Measurements from ENCODE around the gene SHTN1. TPM values are rescaled to one million over a fixed set of nuclear protein-coding genes. Genes with fewer than 3 reads are reported as not detected.

SHTN1 gene
- total and polyA plus RNA-seq, 8 donors = 7.4 to 49.1 (median 15.7) TPM

- peak in 1 of 2 donors; percentile 89 for DNase-seq
- Histone ChIP-seq H3K36me3 (peaks cover 0 to 10% (median 0%) of the 10 kb centered on the region in 4 donors), H3K4me1 (peaks cover 0 to 28% (median 2%) of the 10 kb centered on the region in 4 donors), H3K27ac (no peak overlapping the region), H3K27me3 (no peaks in the 10 kb centered on the region), H3K4me3 (no peak overlapping the region), H3K9me3 (no peaks in the 10 kb centered on the region)
- WGBS, 5 donors = 33 to 67% (median 46%) methylated on average over 7 of the region's 7 CpGs
- TF ChIP-seq POLR2A (IDR thresholded peaks at IDR 0.05) (no peak), EP300 (IDR thresholded peaks at IDR 0.05) (no peak)
- intact Hi-C loops (cut with DNase I; ENCODE audit: low total_unique reads) = no loop called here
Measured at GRCh38 chr10:116891208-116891607, 113.8 kb downstream of the SHTN1 start.

DNA sequence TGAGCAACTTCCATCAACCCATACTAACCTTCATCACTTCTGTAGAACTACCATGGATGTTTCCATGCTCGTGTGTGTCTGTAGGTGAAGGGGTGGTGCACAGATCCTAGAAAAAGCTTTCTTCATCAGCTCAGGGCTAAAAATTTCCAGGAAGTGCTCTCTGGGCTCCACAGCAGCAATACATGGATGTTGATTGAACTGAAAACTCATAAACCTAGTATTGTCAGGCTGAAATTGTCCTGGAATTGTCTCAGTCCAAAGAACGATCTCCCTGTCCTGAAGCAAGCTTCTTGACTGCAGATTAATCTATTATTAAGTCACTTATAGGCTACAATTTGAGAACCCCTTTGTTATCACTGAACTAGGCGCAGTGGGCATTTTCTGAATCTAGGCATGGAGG is 115.9 kb downstream of the SHTN1 start:
- DNase-seq = no peak
- peaks cover 0 to 10% (median under 1%) of the 10 kb centered on the region in 4 donors for H3K36me3 ChIP-seq
- no peaks in the 10 kb centered on the region for H3K27me3 ChIP-seq
- H3K4me3 ChIP-seq = no peak overlapping the region
- intact Hi-C loops (cut with DNase I; ENCODE audit: low total_unique reads) = no loop called here
- 64 to 94% (median 90%) methylated on average over 3 of the region's 3 CpGs for WGBS, 5 donors
- no peaks in the 10 kb centered on the region for H3K9me3 ChIP-seq
- TF ChIP-seq POLR2A (IDR thresholded peaks at IDR 0.05) = no peak
- no peak for TF ChIP-seq EP300 (IDR thresholded peaks at IDR 0.05)
- TF ChIP-seq, protein P1, sequence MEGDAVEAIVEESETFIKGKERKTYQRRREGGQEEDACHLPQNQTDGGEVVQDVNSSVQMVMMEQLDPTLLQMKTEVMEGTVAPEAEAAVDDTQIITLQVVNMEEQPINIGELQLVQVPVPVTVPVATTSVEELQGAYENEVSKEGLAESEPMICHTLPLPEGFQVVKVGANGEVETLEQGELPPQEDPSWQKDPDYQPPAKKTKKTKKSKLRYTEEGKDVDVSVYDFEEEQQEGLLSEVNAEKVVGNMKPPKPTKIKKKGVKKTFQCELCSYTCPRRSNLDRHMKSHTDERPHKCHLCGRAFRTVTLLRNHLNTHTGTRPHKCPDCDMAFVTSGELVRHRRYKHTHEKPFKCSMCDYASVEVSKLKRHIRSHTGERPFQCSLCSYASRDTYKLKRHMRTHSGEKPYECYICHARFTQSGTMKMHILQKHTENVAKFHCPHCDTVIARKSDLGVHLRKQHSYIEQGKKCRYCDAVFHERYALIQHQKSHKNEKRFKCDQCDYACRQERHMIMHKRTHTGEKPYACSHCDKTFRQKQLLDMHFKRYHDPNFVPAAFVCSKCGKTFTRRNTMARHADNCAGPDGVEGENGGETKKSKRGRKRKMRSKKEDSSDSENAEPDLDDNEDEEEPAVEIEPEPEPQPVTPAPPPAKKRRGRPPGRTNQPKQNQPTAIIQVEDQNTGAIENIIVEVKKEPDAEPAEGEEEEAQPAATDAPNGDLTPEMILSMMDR (IDR thresholded peaks at IDR 0.05) = no peak
- TF ChIP-seq POLR2AphosphoS5 (IDR thresholded peaks at IDR 0.05) = no peak
- no peak overlapping the region for H3K27ac ChIP-seq
- H3K4me1 ChIP-seq = peaks cover 0 to 28% (median 2%) of the 10 kb centered on the region in 4 donors

- H3K4me1 ChIP-seq = peaks cover 0 to 25% (median 2%) of the 10 kb centered on the region in 4 donors
- peaks cover 0 to 10% (median 3%) of the 10 kb centered on the region in 4 donors for H3K36me3 ChIP-seq
- peak in 1 of 2 donors; percentile 66 for DNase-seq
- 53 to 70% (median 58%) methylated on average over 7 of the region's 7 CpGs for WGBS, 5 donors
- peak overlapping the region in 1 of 5 donors; percentile 3 for H3K27ac ChIP-seq
- intact Hi-C loops (cut with DNase I; ENCODE audit: low total_unique reads) = no loop called here
- no peaks in the 10 kb centered on the region for H3K9me3 ChIP-seq
- H3K4me3 ChIP-seq = no peak overlapping the region
- no peaks in the 10 kb centered on the region for H3K27me3 ChIP-seq
- peak in 1 of 3 donors; percentile 56 for TF ChIP-seq POLR2AphosphoS5 (IDR thresholded peaks at IDR 0.05)
- TF ChIP-seq, protein P1 (IDR thresholded peaks at IDR 0.05) = no peak
Measured at GRCh38 chr10:116888380-116889055, 116.5 kb downstream of the SHTN1 start.

GRCh38 chr10:116886772-116887171 is 118.2 kb downstream of the SHTN1 start:
- intact Hi-C loops (cut with DNase I; ENCODE audit: low total_unique reads) = no loop called here
- no peak for DNase-seq

More at GRCh38 chr10:116886772-116887171, 118.2 kb downstream of the SHTN1 start:
- Histone ChIP-seq H3K27me3 (no peaks in the 10 kb centered on the region), H3K27ac (no peak overlapping the region), H3K4me3 (no peak overlapping the region), H3K9me3 (no peaks in the 10 kb centered on the region), H3K4me1 (peaks cover 0 to 19% (median 2%) of the 10 kb centered on the region in 4 donors), H3K36me3 (peaks cover 0 to 10% (median 5%) of the 10 kb centered on the region in 4 donors)
- TF ChIP-seq POLR2A (IDR thresholded peaks at IDR 0.05) = no peak
- no peak for TF ChIP-seq EP300 (IDR thresholded peaks at IDR 0.05)
- no peak for TF ChIP-seq POLR2AphosphoS5 (IDR thresholded peaks at IDR 0.05)
- TF ChIP-seq, protein P1 (IDR thresholded peaks at IDR 0.05) = no peak
- 91 to 97% (median 94%) methylated on average over 4 of the region's 4 CpGs for WGBS, 5 donors

All from stomach (tissue), 9 donors.